Mesodermal cell (in vitro differentiated cells): ENCODE data around the gene TRIM71.

ENCODE experiments used
- H3K27ac ChIP-seq: 2 replicates; pipeline ENCODE4 v1.7.0; 2013; ENCODE audit warnings: mild to moderate bottlenecking, low read depth, low read length, moderate library complexity; ENCODE audit not compliant: severe bottlenecking
- H3K36me3 ChIP-seq: 2 replicates; pipeline ENCODE4 v1.7.1; 2013; ENCODE audit warnings: mild to moderate bottlenecking, low read length, moderate library complexity; ENCODE audit not compliant: control insufficient read depth, insufficient read depth
- H3K4me1 ChIP-seq: one replicate; pipeline ENCODE4 v1.7.1; 2013; ENCODE audit warnings: mild to moderate bottlenecking, low read length; ENCODE audit not compliant: insufficient read depth, control insufficient read depth, poor library complexity, severe bottlenecking
- H3K4me3 ChIP-seq: 2 replicates; pipeline ENCODE4 v1.7.0; 2013; ENCODE audit warnings: low read length, control low read depth, mild to moderate bottlenecking; ENCODE audit not compliant: insufficient read depth, poor library complexity, severe bottlenecking; ENCODE audit errors: extremely low read depth
- H3K9me3 ChIP-seq: 2 replicates; pipeline ENCODE4 v1.7.1; 2013; ENCODE audit warnings: mild to moderate bottlenecking, low read length, moderate library complexity; ENCODE audit not compliant: control insufficient read depth
- WGBS, 2 experiments: methylation state at CpG; one replicate each; pipeline ENCODE4 v1.1.5; 2013; ENCODE audit warnings: missing lambda C conversion rate in 2 of 2; ENCODE audit not compliant: insufficient coverage in 2 of 2; 5-methylcytosine and 5-hydroxymethylcytosine counted together

Gene TRIM71

DNA sequence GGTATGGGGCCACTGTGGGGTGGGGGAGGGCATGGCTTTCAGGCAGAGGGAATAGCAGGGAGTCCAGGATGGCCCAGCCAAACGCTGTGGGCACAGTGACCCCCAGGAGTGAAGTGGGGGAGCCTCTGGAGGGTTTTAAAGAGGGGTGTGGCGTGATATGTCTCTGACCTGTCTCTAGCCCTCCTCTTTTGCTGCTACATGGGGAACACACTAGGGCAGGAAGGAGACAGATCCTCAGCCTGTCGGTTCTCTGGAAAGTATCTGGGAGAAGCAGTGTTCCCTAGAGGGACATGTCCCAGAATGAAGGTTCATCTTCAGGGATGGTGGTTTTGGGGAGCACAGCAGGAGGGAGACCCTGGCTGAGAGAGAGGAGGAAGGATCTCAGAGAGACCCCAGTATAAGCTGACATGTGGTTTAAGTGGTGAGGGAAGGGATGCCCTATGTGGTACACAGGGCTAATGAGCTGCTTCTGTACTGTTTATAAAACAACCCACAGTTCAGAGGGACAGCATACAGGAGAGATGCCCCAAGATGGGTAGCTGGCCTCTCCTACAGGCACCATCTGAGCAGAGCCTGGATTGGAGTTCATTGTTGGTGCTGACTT, 37.7 kb downstream of the TRIM71 start:
- no peak overlapping the region for H3K4me3 ChIP-seq
- peaks cover 24% of the 10 kb centered on the region for H3K36me3 ChIP-seq
- no peak overlapping the region for H3K27ac ChIP-seq
- 33 to 77% methylated on average over 1 to 3 of the region's 3 CpGs for WGBS, 2 experiments
- H3K4me1 ChIP-seq = peaks cover 62% of the 10 kb centered on the region
- H3K9me3 ChIP-seq = no peaks in the 10 kb centered on the region

DNA sequence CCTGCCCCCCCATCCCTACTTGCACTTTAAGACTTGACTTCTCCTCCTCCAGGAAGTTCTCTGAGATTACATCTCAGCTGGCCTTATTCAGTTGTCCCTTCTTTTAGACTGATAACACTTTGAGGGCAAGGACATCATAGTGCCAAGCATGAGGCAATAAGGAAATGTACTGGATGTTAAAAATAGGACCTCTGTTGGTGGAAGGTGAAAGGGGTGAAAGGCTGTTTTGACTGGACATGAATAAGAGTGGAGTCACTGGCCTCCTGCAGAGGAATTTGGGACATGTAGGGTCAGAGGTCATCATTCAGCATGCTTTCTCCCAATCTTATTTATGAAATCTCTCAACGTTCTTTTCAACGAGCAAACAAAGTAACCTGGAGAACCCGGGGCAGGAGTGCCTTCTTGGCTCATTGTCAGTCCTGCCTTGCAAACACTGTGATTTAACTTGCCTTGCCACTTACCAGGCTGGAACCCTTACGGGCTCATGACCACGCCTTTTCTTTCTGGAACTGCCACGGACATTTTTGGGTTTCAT, 38.6 kb downstream of the TRIM71 start:
- peak overlapping the region; percentile 23 for H3K27ac ChIP-seq

DNA sequence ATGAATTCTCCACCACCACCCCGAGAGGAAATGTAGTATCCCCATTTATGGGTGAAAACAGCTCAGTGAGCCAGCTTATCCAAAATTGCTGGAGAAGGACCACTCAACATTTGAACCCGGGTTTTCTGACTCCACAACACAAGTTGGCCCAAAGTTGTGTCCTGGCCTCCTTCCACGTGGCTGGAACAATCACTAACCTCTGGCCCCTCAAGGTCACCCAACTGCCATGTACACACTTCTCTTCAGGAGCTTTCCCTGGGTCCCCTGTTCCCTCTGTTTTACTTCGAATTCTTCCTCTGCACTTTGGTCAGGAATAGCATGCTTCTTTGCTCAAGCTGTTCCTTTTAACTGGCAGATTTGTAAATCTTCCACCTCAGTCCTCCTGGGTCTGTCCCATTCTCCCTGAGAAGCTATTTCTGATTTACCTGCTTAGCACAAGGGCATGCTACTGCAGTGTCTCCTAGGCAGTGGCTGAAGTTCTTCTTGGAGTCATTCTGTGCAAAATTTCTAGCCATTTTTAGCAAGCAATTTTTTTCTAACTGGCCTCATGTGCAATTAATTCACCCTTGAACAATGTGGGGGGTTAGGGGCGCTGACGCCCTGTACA, 39.2 kb downstream of the TRIM71 start:
- Histone ChIP-seq H3K27ac (peak overlapping the region; percentile 2), H3K36me3 (peaks cover 37% of the 10 kb centered on the region), H3K4me3 (no peak overlapping the region), H3K9me3 (no peaks in the 10 kb centered on the region), H3K4me1 (peaks cover 50% of the 10 kb centered on the region)
- 68 to 78% methylated on average over 3 to 4 of the region's 6 CpGs for WGBS, 2 experiments

More for the DNA sequence above, 38.6 kb downstream of the TRIM71 start:
- Histone ChIP-seq H3K4me3 (no peak overlapping the region), H3K4me1 (peaks cover 55% of the 10 kb centered on the region), H3K9me3 (no peaks in the 10 kb centered on the region), H3K36me3 (peaks cover 32% of the 10 kb centered on the region)
- 64 to 77% methylated on average over 6 of the region's 6 CpGs for whole genome bisulfite sequencing, 2 experiments

DNA sequence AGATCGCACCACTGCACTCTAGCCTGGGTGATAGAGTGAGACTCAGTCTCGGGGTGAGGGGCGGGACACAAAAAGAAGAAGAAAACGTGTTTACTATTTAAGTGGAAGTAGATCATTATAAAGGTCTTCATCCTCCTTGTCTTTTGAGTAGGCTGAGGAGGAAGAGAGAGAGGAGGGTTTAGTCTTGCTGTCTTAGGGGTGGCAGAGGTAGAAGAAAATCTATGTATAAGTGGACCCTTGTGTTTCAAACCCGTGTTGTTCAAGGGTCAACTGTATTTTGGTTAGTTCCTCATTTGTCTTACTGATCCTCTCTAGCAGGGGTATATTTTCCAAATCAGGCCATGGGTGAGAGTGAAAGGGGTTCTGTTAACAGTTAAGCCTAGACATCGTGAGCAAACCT, 40.1 kb downstream of the TRIM71 start:
- H3K27ac ChIP-seq = no peak overlapping the region
- no peaks in the 10 kb centered on the region for H3K9me3 ChIP-seq
- peaks cover 41% of the 10 kb centered on the region for H3K36me3 ChIP-seq
- peaks cover 46% of the 10 kb centered on the region for H3K4me1 ChIP-seq
- 89 to 90% methylated on average over 4 of the region's 6 CpGs for WGBS, 2 experiments
- no peak overlapping the region for H3K4me3 ChIP-seq

DNA sequence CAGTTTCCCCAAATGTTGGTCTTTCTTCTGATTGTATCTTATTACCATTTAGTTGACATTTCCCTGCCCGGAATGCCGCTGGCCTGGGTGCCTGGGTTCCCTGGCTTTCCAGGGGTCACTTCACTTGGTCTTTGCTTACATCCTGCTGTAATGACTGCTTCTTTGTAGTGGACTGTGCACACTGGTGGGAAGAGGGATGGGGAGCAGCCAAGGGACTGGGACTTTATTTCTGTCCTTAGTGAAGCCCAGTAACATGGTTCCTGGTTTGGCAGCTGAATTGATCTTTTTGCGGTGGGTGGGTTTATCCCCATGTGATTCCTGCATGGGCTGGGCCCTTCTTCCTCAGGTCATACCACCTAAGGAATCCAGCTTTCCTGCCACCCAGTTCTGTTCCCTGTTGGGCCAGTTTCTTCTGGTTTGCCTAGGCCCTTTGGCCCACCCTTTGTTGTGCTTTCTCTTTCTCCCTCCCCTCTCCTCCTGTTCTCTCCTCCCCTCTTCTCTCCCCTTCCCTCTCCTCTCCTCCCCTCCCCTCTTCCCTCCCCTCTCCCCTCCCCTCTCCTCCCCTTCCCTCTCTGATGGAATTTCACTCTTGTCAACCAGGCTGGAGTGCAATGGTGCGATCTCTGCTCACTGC, 41.9 kb downstream of the TRIM71 start:
- Histone ChIP-seq H3K9me3 (no peaks in the 10 kb centered on the region), H3K27ac (no peak overlapping the region), H3K4me3 (no peak overlapping the region), H3K36me3 (peaks cover 29% of the 10 kb centered on the region), H3K4me1 (peaks cover 43% of the 10 kb centered on the region)
- WGBS, 2 experiments = 94 to 100% methylated on average over 4 of the region's 4 CpGs

DNA sequence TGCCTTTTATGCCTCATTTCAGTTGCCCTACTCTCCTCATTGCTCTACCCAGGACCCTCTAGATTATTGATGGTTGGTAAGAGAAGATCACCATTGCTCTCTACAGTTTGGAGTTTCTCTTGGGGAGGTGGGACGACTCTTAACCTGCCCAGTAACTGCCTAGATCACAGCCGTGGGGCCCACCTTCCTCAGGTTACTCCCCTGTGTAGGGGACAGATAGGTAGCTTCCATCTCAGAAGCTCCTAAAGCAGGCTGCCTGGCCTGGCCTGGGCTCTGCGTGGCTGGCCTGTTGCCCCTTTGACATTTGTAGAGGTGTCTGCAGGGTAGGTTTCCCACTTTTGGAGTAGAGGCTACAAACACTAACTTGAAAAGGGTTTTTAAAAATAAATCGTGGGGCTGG, 42.7 kb downstream of the TRIM71 start:
- no peaks in the 10 kb centered on the region for H3K9me3 ChIP-seq
- H3K4me3 ChIP-seq = no peak overlapping the region
- peaks cover 25% of the 10 kb centered on the region for H3K36me3 ChIP-seq
- WGBS, 2 experiments = 80 to 100% methylated on average over 1 to 3 of the region's 4 CpGs
- peaks cover 44% of the 10 kb centered on the region for H3K4me1 ChIP-seq
- H3K27ac ChIP-seq = no peak overlapping the region

DNA sequence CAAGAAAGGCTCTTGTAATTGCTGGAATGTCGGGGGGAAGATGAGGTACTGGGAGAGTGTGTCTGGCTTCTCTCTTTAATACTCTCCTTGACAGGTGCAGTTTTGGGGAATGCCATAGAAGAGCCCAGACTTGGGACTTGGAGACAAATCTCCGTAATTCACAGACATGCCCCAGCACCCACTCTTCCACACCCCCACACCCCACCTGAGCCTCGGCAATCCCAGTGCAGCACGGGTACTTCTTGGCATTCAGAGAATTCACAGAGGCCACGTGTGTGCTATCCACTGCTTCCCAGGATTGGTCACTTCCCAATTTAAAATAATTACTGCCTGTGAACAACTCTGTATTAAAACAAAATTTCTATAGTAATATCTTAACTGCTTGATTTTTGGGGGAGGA, 43.9 kb downstream of the TRIM71 start:
- WGBS, 2 experiments = 83 to 84% methylated on average over 2 to 3 of the region's 5 CpGs
- no peaks in the 10 kb centered on the region for H3K9me3 ChIP-seq
- H3K36me3 ChIP-seq = peaks cover 19% of the 10 kb centered on the region
- peaks cover 45% of the 10 kb centered on the region for H3K4me1 ChIP-seq
- peak overlapping the region; percentile 36 for H3K27ac ChIP-seq
- H3K4me3 ChIP-seq = no peak overlapping the region

DNA sequence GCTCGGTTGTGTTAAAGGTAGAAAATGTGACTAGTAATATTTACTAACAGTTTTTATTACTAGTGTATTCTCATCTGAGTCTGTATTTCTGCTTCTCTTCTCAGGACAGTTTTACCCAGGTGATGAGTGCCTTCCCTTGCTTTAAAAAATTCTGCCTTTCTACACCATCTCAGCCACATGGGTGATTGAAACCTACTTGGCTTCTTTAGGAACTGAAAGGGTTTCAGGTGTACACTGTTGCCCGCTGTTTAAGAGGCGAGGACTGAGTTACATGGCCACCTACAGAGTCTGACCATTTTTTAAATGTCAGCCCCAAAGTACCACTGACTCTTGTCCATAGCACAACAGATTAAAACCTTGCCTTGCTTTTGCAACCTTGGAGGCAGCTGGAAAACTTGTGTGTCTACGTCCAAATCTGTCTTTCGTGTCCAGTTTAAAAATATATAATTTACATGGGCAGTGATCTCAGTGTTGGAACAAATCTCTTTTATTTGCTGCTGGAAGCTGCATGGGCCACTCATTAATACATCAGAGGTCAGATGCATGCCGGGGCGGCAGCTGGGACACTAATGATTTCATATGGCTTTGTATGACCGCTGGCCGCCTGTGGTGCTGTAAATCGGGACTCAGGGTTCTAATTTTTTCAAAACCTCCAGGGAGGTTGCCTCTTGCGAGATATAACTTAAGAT, 44.6 kb downstream of the TRIM71 start:
- no peak overlapping the region for H3K4me3 ChIP-seq
- peaks cover 19% of the 10 kb centered on the region for H3K36me3 ChIP-seq
- no peak overlapping the region for H3K27ac ChIP-seq
- peaks cover 48% of the 10 kb centered on the region for H3K4me1 ChIP-seq
- WGBS, 2 experiments = 79% methylated on average over 8 to 9 of the region's 11 CpGs
- H3K9me3 ChIP-seq = no peaks in the 10 kb centered on the region

DNA sequence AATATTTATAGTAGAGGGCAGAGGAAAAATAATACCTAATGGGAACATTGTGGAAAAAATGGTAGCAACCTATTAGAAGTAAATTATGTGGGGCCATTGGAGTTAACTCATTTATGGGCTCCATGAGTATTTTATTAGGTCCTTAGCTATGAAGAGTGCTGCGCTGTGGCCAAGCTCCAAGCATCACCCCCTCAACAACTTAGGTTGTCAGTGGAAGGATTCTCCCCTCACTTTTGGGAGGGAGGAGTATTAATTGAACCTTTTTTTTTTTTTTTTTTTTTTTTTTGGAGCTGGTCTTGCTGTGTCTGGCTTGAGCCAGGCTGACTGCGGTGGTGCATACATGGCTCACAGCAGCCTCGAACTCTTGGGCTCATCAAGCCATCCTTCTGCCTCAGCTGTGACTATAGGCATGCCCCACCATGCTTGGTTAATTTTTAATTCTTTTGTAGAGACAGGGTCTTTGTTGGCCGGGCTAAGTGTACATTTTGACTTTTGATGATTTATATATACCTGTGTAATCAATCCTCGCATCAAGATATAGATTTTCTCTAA, 45.2 kb downstream of the TRIM71 start:
- WGBS, 2 experiments = 80% methylated on average over 2 of the region's 5 CpGs; no CpG with 5 or more reads in 1 of the 2 experiments
- H3K9me3 ChIP-seq = no peaks in the 10 kb centered on the region
- peaks cover 19% of the 10 kb centered on the region for H3K36me3 ChIP-seq
- no peak overlapping the region for H3K27ac ChIP-seq
- H3K4me3 ChIP-seq = no peak overlapping the region
- peaks cover 54% of the 10 kb centered on the region for H3K4me1 ChIP-seq

DNA sequence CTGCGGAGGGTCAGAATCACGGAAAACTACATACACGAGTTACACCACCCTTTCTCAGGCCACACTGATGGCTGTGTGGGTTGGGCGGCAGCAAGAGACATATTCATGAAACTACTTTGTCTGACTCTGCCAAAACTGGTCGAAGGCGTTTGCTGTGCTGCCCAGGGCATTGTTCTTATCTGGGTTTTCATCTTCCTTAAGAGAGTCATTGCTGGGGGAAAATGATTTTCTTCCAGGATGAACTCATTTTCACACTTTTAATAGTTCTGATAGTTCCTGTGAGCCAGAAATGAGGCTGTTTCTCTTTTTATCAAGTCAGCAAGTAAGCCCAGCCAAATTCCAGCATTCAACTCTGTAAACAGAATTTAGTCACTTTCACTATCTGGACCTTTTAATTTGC, 47.6 kb downstream of the TRIM71 start:
- Histone ChIP-seq H3K27ac (peak overlapping the region; percentile 62), H3K9me3 (no peaks in the 10 kb centered on the region), H3K4me1 (peaks cover 72% of the 10 kb centered on the region), H3K4me3 (no peak overlapping the region), H3K36me3 (peaks cover 18% of the 10 kb centered on the region)
- 43 to 85% methylated on average over 2 to 3 of the region's 6 CpGs for WGBS, 2 experiments
